GM18909 (cell line): ENCODE results near the gene ODF2.
"Not testable (repeated sequence)": the region's sequence is repeated elsewhere in the genome, so short reads cannot be mapped to it uniquely, and the experiment has no call there.

Experiments
- ATAC-seq: cut with Tn5 transposase; IDR thresholded peaks from one replicate; pipeline ENCODE4 v1.9.1; 2021; ENCODE audit warnings: mild to moderate bottlenecking; ENCODE audit not compliant: unreplicated experiment, poor library complexity

ODF2 gene

DNA sequence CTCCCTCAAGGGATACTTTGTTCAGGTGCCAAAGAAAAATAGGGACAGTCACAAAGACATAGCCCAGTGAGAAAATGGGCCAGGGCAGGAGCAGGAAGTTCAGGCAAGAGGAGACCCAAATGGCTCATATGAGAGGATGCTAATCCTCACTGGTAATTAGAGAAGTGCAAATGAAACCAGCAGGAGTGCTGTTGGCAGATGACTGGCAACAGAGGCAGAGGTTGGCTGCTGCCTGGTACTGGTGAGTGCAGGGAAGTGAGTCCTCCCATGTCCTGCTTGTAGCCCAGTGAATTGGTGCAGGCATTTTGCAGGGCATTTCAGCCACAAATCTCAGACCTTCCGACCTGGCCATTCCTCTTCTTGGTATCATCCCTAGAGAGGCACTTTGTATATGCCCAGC, 23.5 kb downstream of the ODF2 start:
- no peak for ATAC-seq

- ATAC-seq: no peak
Measured at GRCh38 chr9:128481561-128481960, 25.8 kb downstream of the ODF2 start.

- no peak for ATAC-seq
Measured at GRCh38 chr9:128482186-128482585, 26.4 kb downstream of the ODF2 start.

DNA sequence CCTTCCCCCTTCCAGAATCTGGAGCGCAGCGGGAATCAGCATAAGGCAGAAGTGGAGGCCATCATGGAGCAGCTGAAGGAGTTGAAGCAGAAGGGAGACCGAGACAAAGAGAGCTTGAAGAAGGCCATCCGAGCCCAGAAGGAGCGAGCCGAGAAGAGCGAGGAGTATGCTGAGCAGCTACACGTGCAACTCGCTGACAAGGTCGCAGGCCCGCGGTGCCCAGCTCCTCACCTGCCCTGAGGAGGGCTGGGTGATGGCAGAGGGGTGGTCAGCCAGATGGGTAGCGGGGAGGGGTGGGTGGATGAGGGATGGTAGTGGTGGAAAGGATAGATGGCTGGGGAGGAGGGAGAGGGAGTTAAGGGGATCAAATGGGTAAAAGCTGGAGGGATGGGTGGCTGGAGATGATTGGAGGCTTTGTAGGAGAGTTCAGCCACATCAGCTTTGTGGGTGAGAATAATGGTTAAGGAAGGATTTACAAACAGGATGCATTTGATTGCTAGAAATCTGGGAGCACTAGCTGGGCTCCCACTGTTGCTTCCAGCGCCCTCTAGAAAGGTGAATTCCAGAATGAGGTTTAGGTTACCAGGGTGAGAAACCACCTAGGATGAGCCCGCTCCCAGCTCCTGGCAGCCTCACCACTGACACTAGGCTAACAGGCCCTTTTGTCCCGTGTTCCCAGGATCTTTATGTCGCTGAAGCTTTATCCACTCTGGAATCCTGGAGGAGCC, 29.0 kb downstream of the ODF2 start:
- ATAC-seq: no peak

DNA sequence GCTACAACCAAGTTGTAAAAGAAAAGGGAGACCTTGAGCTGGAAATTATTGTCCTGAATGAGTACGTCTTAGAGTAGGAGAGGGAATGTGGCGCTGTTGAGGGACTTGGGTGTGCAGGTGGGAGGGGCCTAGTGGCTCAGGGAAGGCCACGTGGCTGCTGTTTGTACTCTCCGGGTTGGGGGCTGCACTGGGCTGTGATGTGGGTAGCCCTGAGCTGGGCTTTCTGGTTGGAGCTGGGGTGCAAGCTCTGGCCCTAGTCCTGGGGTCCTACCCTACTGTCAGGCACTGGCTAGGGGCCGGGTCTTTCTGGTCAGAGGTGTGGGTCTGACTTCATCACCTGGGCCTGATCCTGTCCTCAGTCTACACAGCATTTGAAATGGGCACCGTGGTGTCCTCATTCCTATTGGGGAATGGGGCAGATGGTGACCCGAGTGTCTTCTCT, 29.6 kb downstream of the ODF2 start:
- no peak for ATAC-seq

GRCh38 chr9:128486201-128486600, 30.4 kb downstream of the ODF2 start:
- no peak for ATAC-seq

- no peak for ATAC-seq
Measured at GRCh38 chr9:128493424-128493823, 37.6 kb downstream of the ODF2 start.

DNA sequence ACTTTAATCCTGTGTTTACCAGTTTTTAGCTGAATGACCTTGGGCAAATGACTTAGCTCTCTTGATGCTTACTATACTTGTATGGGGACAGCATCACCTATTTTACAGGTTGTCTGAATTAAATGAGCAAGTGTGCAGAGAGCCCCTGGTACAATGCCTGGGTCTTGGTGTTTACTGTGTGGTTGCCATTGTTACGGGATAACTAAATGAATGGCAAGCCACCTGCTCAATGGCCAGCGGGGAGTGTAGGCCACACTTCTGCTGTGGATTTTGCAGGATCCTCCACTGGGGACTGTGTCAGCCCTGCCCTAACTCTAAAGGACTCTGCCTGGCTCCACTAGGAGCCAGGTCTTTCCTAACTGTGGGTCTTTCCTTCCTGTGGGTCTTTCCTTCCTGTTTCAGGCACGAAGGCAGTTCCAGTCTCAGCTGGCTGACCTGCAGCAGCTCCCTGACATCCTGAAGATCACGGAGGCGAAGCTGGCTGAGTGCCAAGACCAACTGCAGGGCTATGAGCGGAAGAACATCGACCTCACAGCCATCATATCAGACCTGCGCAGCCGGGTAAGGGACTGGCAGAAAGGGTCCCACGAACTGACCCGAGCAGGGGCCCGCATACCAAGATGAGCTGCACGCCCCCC, 38.4 kb downstream of the ODF2 start:
- no peak for ATAC-seq

- ATAC-seq: no peak
Measured at GRCh38 chr9:128494746-128495129, 38.9 kb downstream of the ODF2 start.

DNA sequence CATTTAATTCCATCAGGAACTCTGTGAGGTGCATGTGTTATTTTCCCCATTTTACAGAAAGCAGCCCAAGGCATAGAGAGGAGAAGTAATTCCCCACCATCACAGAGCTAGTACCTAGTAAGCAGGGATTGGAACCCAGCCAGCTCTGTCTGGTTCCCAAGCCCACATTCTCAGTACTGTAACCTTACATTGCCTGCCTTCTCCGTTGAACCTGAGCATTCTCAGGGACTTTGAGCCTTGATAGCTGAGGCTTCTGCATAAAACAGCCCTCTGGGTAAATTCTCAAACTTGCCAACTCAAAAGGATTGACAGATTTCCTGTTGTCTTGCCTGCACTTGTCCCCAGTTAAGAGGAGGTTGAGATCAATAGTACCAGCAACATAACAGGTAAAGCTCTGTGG, 39.5 kb downstream of the ODF2 start:
- no peak for ATAC-seq

GRCh38 chr9:128495804-128496417, 40.1 kb downstream of the ODF2 start:
- no peak for ATAC-seq

DNA sequence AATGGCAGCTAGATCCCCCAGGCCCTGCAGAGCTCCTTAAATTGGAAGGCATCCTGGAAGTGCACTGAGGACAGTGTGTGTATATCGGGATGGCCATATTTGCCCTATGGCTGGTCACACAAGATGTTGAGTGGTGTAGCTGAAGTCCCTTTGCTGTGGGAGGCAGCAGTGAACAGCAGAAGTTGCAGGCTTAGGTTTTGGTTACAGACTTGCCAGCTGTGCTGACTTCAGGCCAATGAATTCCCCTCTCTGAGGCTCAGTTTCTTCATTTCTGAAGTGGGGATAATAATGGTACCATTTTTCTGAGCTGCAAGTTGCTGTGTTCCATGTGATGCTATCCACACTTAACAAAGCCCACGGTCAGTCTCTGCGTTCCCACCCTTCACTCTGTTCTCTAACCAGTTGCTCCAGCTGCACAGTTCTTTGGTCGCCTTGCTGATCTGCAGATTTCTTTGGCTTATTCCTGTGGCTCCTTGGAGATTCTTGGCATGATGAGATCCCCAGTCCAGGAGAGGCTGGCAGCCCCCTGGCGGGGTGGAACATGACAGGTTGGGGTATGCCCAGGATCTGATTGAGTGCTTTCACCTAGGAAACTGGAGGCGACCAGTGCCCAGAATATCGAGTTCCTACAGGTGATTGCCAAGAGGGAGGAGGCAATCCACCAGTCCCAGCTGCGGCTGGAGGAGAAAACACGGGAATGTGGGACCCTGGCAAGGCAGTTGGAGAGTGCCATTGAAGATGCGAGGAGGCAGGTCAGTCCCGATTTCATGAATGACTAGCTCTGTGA, 42.2 kb downstream of the ODF2 start:
- ATAC-seq: no peak

DNA sequence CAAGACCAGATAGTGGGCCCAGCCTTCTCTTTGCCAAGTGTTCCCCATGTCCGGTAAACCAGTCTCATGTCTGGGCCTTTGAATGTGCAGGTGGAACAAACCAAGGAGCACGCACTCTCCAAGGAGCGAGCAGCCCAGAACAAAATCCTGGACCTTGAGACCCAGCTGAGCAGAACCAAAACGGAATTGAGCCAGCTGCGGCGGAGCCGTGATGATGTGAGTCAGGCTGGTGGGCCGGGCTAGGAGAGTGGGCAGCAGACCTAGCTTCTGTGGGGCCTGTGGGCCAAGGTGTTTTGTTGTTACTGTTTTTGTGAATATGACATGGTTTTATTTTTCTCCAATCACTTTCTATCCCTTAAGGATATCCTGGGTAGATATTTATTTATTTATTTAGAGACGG, 43.1 kb downstream of the ODF2 start:
- no peak for ATAC-seq

DNA sequence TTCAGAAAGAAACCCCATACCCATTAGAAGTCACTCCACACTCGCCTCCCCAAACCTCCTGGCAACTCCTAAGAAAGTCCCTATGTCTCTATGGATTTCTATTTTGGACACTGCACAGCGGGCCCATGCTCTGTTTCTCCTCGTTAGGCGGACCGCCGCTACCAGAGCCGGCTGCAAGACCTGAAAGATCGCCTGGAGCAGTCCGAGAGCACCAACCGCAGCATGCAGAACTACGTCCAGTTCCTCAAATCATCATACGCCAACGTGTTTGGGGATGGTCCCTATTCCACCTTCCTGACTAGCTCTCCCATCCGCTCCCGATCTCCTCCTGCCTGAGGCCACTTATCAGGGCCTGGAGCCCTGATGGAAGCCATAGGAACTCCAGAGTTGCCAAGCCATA, 44.1 kb downstream of the ODF2 start:
- no peak for ATAC-seq

- ATAC-seq: not testable (repeated sequence)
Measured at GRCh38 chr9:128503415-128503825, 47.6 kb downstream of the ODF2 start.

- no peak for ATAC-seq
Measured at GRCh38 chr9:128503870-128504269, 48.1 kb downstream of the ODF2 start.

GRCh38 chr9:128504485-128505413, 48.9 kb downstream of the ODF2 start, which contains the start of gene GLE1:
Gene GLE1 (plus strand): TSS chr9:128504719. CDS start chr9:128504806, 87 bp downstream.
- peak; percentile 84 for ATAC-seq

- no peak for ATAC-seq
Measured at GRCh38 chr9:128505414-128505765, 49.6 kb downstream of the ODF2 start.

GRCh38 chr9:128505906-128506305, 50.1 kb downstream of the ODF2 start:
- not testable (repeated sequence) for ATAC-seq

- no peak for ATAC-seq
Measured at GRCh38 chr9:128512820-128513219, 57.0 kb downstream of the ODF2 start.
